ENCODE data around the gene RAB6A.
"Not testable (repeated sequence)": the region's sequence is repeated elsewhere in the genome, so short reads cannot be mapped to it uniquely, and the experiment has no call there.

GRCh38 chr11:73785467-73785866, 24.6 kb upstream of the RAB6A start:
- not testable (repeated sequence) for TF ChIP-seq MAX (IDR thresholded peaks at IDR 0.05; ENCODE audit: low read depth, low read length); NBN (IDR thresholded peaks at IDR 0.05); SKIL (IDR thresholded peaks at IDR 0.05; ENCODE audit: low read depth, poor library complexity, severe bottlenecking); CTCF (IDR thresholded peaks at IDR 0.05 in 2 of 3, conservative IDR thresholded peaks at IDR 0.05 in 1 of 3; ENCODE audit: control insufficient read depth in 2 of 3, extremely low read depth in 1 of 3, insufficient read depth in 1 of 3, low read depth in 3 of 3, low read length in 3 of 3); ZBTB4 (CRISPR knock-in tag; IDR thresholded peaks at IDR 0.05); ZNF274 (IDR thresholded peaks at IDR 0.05; ENCODE audit: insufficient read depth, insufficient read length); IRF5 (IDR thresholded peaks at IDR 0.05; ENCODE audit: borderline replicate concordance); GABPA (IDR thresholded peaks at IDR 0.05; ENCODE audit: low read depth); ATF3 (IDR thresholded peaks at IDR 0.05; ENCODE audit: borderline replicate concordance, extremely low read depth, low read depth, low read length); SMC3 (IDR thresholded peaks at IDR 0.05; ENCODE audit: borderline replicate concordance, low read length); YY1 (IDR thresholded peaks at IDR 0.05; ENCODE audit: low read depth, low read length); FOS (IDR thresholded peaks at IDR 0.05; ENCODE audit: borderline replicate concordance, extremely low read depth, insufficient read length)

Measured in GM12878 (cell line).